ENCODE data around the gene LGALS3. TPM values are rescaled to one million over a fixed set of nuclear protein-coding genes. Genes with fewer than 3 reads are reported as not detected.
"Not testable (repeated sequence)": the region's sequence is repeated elsewhere in the genome, so short reads cannot be mapped to it uniquely, and the experiment has no call there.

LGALS3 gene
- 368 and 433 TPM in 2 replicates for total RNA-seq

DNA sequence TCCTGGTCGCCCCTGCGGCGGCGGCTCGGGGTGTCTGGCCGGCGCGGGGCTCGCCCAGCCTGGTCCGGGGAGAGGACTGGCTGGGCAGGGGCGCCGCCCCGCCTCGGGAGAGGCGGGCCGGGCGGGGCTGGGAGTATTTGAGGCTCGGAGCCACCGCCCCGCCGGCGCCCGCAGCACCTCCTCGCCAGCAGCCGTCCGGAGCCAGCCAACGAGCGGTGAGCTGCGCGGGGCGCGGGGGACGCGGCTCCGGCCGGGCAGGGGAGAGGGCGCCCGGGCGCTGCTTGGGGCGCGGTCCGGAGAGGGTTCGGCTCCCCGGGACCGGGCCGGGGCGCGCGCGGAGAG lies at the start of gene LGALS3:
LGALS3 (plus strand) TSS at position 167 of the 342 bp plus-strand sequence. CDS start 8,122 bp downstream, outside the sequence.
- peak within 1 kb of the TSS; percentile 59 for H2AFZ ChIP-seq (ENCODE audit: low read length)
- TF ChIP-seq CTCF (IDR thresholded peaks at IDR 0.05; ENCODE audit: extremely low read depth, low read depth, low read length) = no peak
- peaks cover 44% of the 10 kb centered on the region for H3K4me1 ChIP-seq (ENCODE audit: insufficient read depth, low read length)

DNA sequence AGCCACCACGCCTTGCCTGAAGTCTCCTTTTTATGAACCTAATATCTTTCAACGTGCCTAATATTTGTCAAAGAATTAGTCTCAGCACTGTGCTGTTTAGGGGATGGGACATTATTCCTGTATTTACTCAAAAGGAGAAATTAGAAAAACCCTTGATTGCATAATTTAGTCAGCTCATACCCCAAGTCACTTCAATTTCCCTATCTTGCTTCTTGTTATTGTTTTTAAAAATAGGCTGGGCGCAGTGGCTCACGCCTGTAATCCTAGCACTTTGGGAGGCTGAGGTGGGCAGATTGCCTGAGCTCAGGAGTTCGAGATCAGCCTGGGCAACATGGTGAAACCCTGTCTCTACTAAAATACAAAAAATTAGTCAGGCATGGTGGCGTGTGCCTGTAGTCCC lies 49.1 kb upstream of the LGALS3 start:
- H3K27ac ChIP-seq (ENCODE audit: low read depth, low read length); H3K4me3 ChIP-seq (ENCODE audit: insufficient read depth, low read length); H3K4me1 ChIP-seq (ENCODE audit: insufficient read depth, low read length); H3K27me3 ChIP-seq (ENCODE audit: insufficient read depth, low read length); H3K79me2 ChIP-seq (ENCODE audit: insufficient read depth, low read length); H3K36me3 ChIP-seq (ENCODE audit: insufficient read depth, low read length); DNase-seq (ENCODE audit: insufficient read length, low spot score, missing footprints); H4K20me1 ChIP-seq (ENCODE audit: insufficient read depth, low read length); H2AFZ ChIP-seq (ENCODE audit: low read length); H3K9me3 ChIP-seq (ENCODE audit: low read depth, low read length); H3K4me2 ChIP-seq (ENCODE audit: insufficient read depth, low read length): not testable (repeated sequence)

More for the DNA sequence above, at the start of gene LGALS3:
- peak within 1 kb of the TSS; percentile 95 for H3K4me2 ChIP-seq (ENCODE audit: insufficient read depth, low read length)
- H3K27ac ChIP-seq (ENCODE audit: low read depth, low read length) = peak within 1 kb of the TSS; percentile 84
- H4K20me1 ChIP-seq (ENCODE audit: insufficient read depth, low read length) = peaks cover 11% of the 10 kb centered on the region
- no peaks in the 10 kb centered on the region for H3K9me3 ChIP-seq (ENCODE audit: low read depth, low read length)
- peak within 1 kb of the TSS; percentile 73 for H3K4me3 ChIP-seq (ENCODE audit: insufficient read depth, low read length)
- no peaks in the 10 kb centered on the region for H3K27me3 ChIP-seq (ENCODE audit: insufficient read depth, low read length)
- DNase-seq (ENCODE audit: insufficient read length, low spot score, missing footprints) = peak; percentile 97
- H3K36me3 ChIP-seq (ENCODE audit: insufficient read depth, low read length) = peaks cover 3% of the 10 kb centered on the region
- peaks cover 43% of the 10 kb centered on the region for H3K79me2 ChIP-seq (ENCODE audit: insufficient read depth, low read length)

DNA sequence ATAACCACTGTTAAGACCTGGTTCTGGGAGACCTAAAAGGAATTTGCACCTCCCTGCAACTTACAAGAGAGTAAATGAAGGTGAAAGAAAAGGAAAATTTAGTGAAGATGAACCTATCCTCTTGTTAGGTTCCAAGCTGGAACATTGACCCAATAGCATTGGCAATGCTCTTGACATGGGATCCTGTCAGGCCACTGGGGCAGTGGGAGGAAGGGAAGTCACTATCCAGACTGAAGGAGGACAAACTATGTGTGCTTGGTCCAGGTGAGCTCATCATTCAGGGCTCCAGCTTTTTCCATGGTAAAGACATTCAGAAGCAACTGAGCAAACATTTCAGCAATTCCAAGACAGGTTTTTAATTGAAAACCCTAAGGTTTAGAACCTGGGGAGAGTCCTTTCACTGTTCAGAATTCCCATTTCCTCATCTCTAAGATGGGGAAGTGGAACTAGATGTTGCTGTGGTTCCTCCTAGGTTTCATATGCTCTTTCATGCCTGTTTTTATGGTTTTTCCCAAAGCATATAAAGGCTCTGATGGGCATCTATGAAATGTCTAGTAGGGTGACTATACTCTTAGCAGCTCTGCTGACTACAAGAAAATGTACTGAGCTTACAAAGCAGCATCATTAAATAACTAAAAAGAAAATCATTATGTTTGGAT lies 44.5 kb upstream of the LGALS3 start:
- no peak overlapping the region for H3K4me3 ChIP-seq (ENCODE audit: insufficient read depth, low read length)
- DNase-seq (ENCODE audit: insufficient read length, low spot score, missing footprints) = no peak
- no peaks in the 10 kb centered on the region for H3K27me3 ChIP-seq (ENCODE audit: insufficient read depth, low read length)
- H3K79me2 ChIP-seq (ENCODE audit: insufficient read depth, low read length) = no peaks in the 10 kb centered on the region
- H3K36me3 ChIP-seq (ENCODE audit: insufficient read depth, low read length) = no peaks in the 10 kb centered on the region
- H3K9me3 ChIP-seq (ENCODE audit: low read depth, low read length) = no peaks in the 10 kb centered on the region
- no peak for TF ChIP-seq CTCF (IDR thresholded peaks at IDR 0.05; ENCODE audit: extremely low read depth, low read depth, low read length)
- H2AFZ ChIP-seq (ENCODE audit: low read length) = no peak overlapping the region
- no peak overlapping the region for H3K27ac ChIP-seq (ENCODE audit: low read depth, low read length)
- no peak overlapping the region for H3K4me2 ChIP-seq (ENCODE audit: insufficient read depth, low read length)
- H4K20me1 ChIP-seq (ENCODE audit: insufficient read depth, low read length) = no peaks in the 10 kb centered on the region
- peaks cover 4% of the 10 kb centered on the region for H3K4me1 ChIP-seq (ENCODE audit: insufficient read depth, low read length)

DNA sequence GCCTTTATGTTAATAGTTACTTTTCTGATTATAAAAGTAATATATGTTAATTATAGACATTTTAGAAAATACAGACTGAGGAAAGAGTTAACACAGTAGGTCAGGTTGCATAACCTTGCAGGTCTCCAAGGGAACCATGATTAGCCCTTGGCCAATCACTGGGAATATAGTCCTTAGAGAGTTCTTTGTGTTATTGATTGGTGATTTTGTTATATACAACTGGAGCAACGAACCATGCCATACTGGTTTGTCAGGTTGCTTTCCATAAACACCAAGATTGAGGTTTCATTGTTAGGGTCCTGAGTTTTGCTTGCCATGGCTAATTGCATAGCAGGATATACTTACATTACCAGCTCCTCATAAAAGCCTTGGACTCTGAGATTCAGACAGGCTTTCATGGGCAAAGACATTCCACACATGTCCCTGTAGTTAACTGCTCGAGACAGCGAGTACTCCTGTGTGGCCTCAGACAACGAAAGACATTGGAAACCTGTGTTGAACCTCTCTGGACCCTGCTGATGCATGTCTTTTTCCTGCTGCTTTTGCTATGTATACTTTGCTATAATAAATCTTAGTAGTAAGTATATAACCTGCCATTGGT lies 43.9 kb upstream of the LGALS3 start:
- H3K27me3 ChIP-seq (ENCODE audit: insufficient read depth, low read length) = no peaks in the 10 kb centered on the region
- no peak overlapping the region for H3K4me3 ChIP-seq (ENCODE audit: insufficient read depth, low read length)
- H2AFZ ChIP-seq (ENCODE audit: low read length) = no peak overlapping the region
- no peaks in the 10 kb centered on the region for H4K20me1 ChIP-seq (ENCODE audit: insufficient read depth, low read length)
- no peaks in the 10 kb centered on the region for H3K9me3 ChIP-seq (ENCODE audit: low read depth, low read length)
- H3K4me2 ChIP-seq (ENCODE audit: insufficient read depth, low read length) = no peak overlapping the region
- H3K27ac ChIP-seq (ENCODE audit: low read depth, low read length) = no peak overlapping the region
- no peaks in the 10 kb centered on the region for H3K36me3 ChIP-seq (ENCODE audit: insufficient read depth, low read length)
- no peak for DNase-seq (ENCODE audit: insufficient read length, low spot score, missing footprints)
- H3K79me2 ChIP-seq (ENCODE audit: insufficient read depth, low read length) = no peaks in the 10 kb centered on the region
- peaks cover 4% of the 10 kb centered on the region for H3K4me1 ChIP-seq (ENCODE audit: insufficient read depth, low read length)
- TF ChIP-seq CTCF (IDR thresholded peaks at IDR 0.05; ENCODE audit: extremely low read depth, low read depth, low read length) = no peak
